Body of pancreas (tissue), 4 donors: Measurements from ENCODE around the gene IYD. TPM values are rescaled to one million over a fixed set of nuclear protein-coding genes. Genes with fewer than 3 reads are reported as not detected.

Experiments
- ATAC-seq: fragments of 150-250 bp; one replicate; pipeline ENCODE4 v1.9.1; 2016
- DNase-seq, 4 donors: peaks; one replicate each; pipeline ENCODE4 v3.0.0-alpha.2; 2019
- H3K27ac ChIP-seq, 4 donors: fragments of 200-600 bp; sonication (generic); 1 replicate in 3 of 4; 2 replicates in 1 of 4; pipeline versions ENCODE4 v1.5.1 to v1.6.1; 2016 to 2019; ENCODE audit warnings: mild to moderate bottlenecking in 1 of 4, mixed read lengths in 1 of 4, moderate library complexity in 1 of 4
- H3K27me3 ChIP-seq, 2 donors: fragments of 200-600 bp; sonication (generic); one replicate each; pipeline ENCODE4 v1.6.0; 2016; ENCODE audit warnings: mild to moderate bottlenecking in 1 of 2
- H3K36me3 ChIP-seq, 2 donors: fragments of 200-600 bp; sonication (generic); replicated peaks in 1 of 2; 2 replicates each; pipeline ENCODE4 v1.5.1; 2016; ENCODE audit warnings: low read depth in 2 of 2; ENCODE audit not compliant: insufficient read depth in 1 of 2
- H3K4me1 ChIP-seq: fragments of 200-600 bp; sonication (generic); one replicate; pipeline ENCODE4 v1.6.0; 2016
- H3K4me3 ChIP-seq, 2 donors: fragments of 200-600 bp; sonication (generic); 1 replicate in 1 of 2; 2 replicates in 1 of 2; pipeline ENCODE4 v1.5.1; 2016 to 2019
- H3K9me3 ChIP-seq, 3 donors: fragments of 200-600 bp; sonication (generic); 1 replicate in 2 of 3; 2 replicates in 1 of 3; pipeline ENCODE4 v1.5.1; 2016
- POLR2A ChIP-seq, 3 donors: fragments of 450-650 bp; IDR thresholded peaks; one replicate each; pipeline ENCODE4 v1.6.1; 2016; ENCODE audit warnings: antibody characterized with exemption in 3 of 3, mild to moderate bottlenecking in 2 of 3
- WGBS, 2 donors: methylation state at CpG; one replicate each; pipeline ENCODE4 v1.1.5; 2017; 5-methylcytosine and 5-hydroxymethylcytosine counted together
- intact Hi-C: fragments of 100-400 bp; cut with DNase I; formaldehyde crosslinking; loops from one replicate; pipeline ENCODE4 v1.15.1; 2023
- total RNA-seq, 2 donors: library from RNA; depleted of rRNA; stranded (reverse); fragments of >200 nt; gene quantifications; one replicate each; pipeline ENCODE4 v1.1.0, GENCODE V29; 2016
- TF ChIP-seq, protein P1 (sequence below), 7 experiments: fragments of 450-650 bp in 4 of 7; fragments of 200-600 bp in 3 of 7; sonication (generic) in 3 of 7; IDR thresholded peaks; one replicate each; pipeline ENCODE4 v1.5.1; 2016 to 2019; ENCODE audit warnings: antibody characterized with exemption in 7 of 7

The IYD gene
- total RNA-seq, 2 donors from 2014 or later: under 0.01 to 1.3 TPM

DNA sequence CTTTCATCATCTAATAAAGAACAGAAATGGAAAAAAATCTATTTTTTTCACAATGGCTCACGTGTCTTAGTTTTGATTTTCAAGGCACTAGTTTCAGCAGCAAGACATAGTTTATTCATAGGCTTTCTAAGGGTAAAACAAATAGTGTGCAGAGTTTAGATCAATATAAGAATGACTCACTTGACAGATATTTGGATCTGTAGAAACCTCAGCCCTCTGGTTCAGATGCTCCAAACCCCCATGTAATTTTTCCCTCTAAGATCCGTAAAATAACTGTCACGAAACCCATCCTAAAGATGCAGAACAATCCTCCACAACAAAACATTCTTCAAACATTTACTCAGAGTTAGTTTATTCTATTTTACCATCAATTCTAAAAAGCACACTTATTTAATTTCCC lies 43.4 kb downstream of the IYD start:
- TF ChIP-seq, protein P1, sequence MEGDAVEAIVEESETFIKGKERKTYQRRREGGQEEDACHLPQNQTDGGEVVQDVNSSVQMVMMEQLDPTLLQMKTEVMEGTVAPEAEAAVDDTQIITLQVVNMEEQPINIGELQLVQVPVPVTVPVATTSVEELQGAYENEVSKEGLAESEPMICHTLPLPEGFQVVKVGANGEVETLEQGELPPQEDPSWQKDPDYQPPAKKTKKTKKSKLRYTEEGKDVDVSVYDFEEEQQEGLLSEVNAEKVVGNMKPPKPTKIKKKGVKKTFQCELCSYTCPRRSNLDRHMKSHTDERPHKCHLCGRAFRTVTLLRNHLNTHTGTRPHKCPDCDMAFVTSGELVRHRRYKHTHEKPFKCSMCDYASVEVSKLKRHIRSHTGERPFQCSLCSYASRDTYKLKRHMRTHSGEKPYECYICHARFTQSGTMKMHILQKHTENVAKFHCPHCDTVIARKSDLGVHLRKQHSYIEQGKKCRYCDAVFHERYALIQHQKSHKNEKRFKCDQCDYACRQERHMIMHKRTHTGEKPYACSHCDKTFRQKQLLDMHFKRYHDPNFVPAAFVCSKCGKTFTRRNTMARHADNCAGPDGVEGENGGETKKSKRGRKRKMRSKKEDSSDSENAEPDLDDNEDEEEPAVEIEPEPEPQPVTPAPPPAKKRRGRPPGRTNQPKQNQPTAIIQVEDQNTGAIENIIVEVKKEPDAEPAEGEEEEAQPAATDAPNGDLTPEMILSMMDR (IDR thresholded peaks at IDR 0.05): no peak
- no peak for TF ChIP-seq POLR2A (IDR thresholded peaks at IDR 0.05)
- peaks cover 18% of the 10 kb centered on the region for H3K4me1 ChIP-seq
- H3K9me3 ChIP-seq: no peaks in the 10 kb centered on the region
- H3K4me3 ChIP-seq: no peak overlapping the region
- H3K36me3 ChIP-seq: no peaks in the 10 kb centered on the region
- 63 to 66% methylated on average over 3 of the region's 3 CpGs for WGBS, 2 donors
- H3K27ac ChIP-seq: no peak overlapping the region
- intact Hi-C loops: no loop called here
- no peak for DNase-seq
- no peaks in the 10 kb centered on the region for H3K27me3 ChIP-seq
- no peak for ATAC-seq

DNA sequence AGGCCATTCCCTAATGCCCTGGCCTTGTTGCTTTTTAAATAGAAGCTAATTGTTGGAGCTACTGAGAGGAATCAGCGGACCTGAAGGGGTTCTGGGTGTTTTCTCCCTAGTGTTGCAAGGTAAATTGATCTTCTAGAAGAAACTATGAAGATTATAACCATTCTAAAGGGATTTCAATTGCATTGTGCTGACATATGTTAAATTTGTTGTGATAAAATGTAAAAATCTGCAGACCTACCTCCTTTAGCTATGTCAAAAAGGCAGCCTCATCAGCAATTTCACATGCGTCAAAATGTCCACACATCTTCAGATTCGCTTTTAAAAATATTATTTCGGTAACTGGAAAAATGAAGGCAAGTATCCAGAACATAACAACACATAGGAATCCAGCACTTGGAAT lies 44.4 kb downstream of the IYD start:
- 42 to 43% methylated on average over 4 of the region's 4 CpGs for WGBS, 2 donors
- H3K27me3 ChIP-seq: no peaks in the 10 kb centered on the region
- no peak for DNase-seq
- TF ChIP-seq POLR2A (IDR thresholded peaks at IDR 0.05): no peak
- TF ChIP-seq, protein P1 (IDR thresholded peaks at IDR 0.05): no peak
- H3K36me3 ChIP-seq: no peaks in the 10 kb centered on the region
- H3K4me1 ChIP-seq: peaks cover 18% of the 10 kb centered on the region
- intact Hi-C loops: no loop called here
- H3K9me3 ChIP-seq: no peaks in the 10 kb centered on the region
- H3K27ac ChIP-seq: no peak overlapping the region
- no peak overlapping the region for H3K4me3 ChIP-seq
- ATAC-seq: no peak

DNA sequence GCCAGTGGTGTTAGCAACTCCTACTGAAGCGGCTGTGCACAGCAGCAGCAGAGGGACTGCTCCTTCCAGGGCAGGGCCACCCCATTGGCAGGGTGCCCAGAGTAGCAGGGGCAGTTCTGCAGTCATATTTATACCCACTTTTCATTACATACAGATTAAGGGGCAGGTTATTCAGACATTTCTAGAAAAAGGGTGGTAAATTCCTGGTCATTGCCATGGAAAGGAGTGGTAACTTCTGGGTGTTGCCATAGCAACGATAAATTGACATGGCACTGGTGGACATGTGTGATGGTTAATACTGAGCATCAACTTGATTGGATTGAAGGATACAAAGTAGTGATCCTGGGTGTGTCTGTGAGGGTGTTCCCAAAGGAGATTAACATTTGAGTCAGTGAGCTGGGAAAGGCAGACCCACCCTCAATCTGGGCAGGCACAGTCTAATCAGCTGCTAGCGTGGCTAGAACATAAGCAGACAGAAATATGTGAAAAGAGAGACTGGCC lies 45.0 kb downstream of the IYD start:
- ATAC-seq: no peak
- H3K27ac ChIP-seq: no peak overlapping the region
- H3K4me1 ChIP-seq: peaks cover 12% of the 10 kb centered on the region
- H3K36me3 ChIP-seq: no peaks in the 10 kb centered on the region
- H3K9me3 ChIP-seq: no peaks in the 10 kb centered on the region
- 83 to 93% methylated on average over 3 of the region's 3 CpGs for WGBS, 2 donors
- intact Hi-C loops: no loop called here
- no peaks in the 10 kb centered on the region for H3K27me3 ChIP-seq
- TF ChIP-seq, protein P1 (IDR thresholded peaks at IDR 0.05): no peak
- no peak for TF ChIP-seq POLR2A (IDR thresholded peaks at IDR 0.05)
- no peak for DNase-seq
- H3K4me3 ChIP-seq: no peak overlapping the region

DNA sequence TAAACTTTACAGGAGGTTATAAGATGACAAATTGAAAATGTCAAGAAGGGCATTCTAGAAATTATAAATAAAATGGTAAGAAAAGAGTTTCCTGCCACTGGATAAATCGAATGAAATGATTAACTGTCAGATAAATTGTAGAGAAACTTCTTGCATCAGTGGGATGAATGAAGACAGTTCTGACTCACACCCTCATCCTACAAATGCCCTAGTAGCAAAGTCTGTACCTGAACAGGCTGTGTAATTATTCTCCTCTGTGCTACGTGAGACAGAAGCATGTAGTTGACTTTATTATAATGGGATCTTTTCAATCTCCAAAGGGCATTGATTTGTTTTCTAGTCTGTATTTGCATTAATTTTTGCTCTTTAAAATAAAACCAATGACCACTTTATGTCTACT lies 47.3 kb downstream of the IYD start:
- DNase-seq (no peak), ATAC-seq (no peak)
- TF ChIP-seq POLR2A (IDR thresholded peaks at IDR 0.05): no peak
- TF ChIP-seq, protein P1 (IDR thresholded peaks at IDR 0.05): no peak
- intact Hi-C loops: no loop called here
- Histone ChIP-seq H3K36me3 (no peaks in the 10 kb centered on the region), H3K9me3 (no peaks in the 10 kb centered on the region), H3K4me3 (no peak overlapping the region), H3K27ac (no peak overlapping the region), H3K27me3 (no peaks in the 10 kb centered on the region), H3K4me1 (peaks cover 4% of the 10 kb centered on the region)
- WGBS, 2 donors: 36 to 38% methylated on average over 2 of the region's 2 CpGs

DNA sequence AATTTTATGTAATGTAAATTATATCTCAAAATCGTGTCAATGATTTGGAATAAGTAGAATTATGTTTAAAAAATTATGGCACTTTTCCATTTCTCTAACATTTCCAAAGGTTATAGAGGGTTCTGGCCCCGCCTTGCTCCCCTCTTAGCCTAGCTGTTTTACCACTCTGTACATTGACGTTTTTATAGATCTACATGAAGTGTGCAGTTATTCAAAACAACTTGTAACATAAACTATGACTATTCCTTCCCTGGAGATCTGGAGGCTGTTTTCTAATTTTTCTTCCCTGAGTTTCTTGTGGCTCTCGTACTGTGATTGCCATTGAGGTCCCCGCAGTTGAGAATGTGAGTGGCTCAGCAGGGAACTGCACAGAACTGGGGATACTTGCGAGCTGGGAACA lies 48.4 kb downstream of the IYD start:
- no peak overlapping the region for H3K27ac ChIP-seq
- intact Hi-C loops: no loop called here
- no peak for ATAC-seq

More for the DNA sequence above, 48.4 kb downstream of the IYD start:
- TF ChIP-seq POLR2A (IDR thresholded peaks at IDR 0.05): no peak
- 54 to 59% methylated on average over 6 of the region's 6 CpGs for WGBS, 2 donors
- peaks cover 4% of the 10 kb centered on the region for H3K4me1 ChIP-seq
- no peak for DNase-seq
- no peaks in the 10 kb centered on the region for H3K27me3 ChIP-seq
- H3K36me3 ChIP-seq: no peaks in the 10 kb centered on the region
- no peak overlapping the region for H3K4me3 ChIP-seq
- no peaks in the 10 kb centered on the region for H3K9me3 ChIP-seq
